Measurements from ENCODE around the gene NCOA7. TPM values are rescaled to one million over a fixed set of nuclear protein-coding genes. Genes with fewer than 3 reads are reported as not detected.
A peak's percentile ranks its signal among the peaks of the same experiment; 100 is the strongest.

Gene NCOA7
- total and polyA plus RNA-seq, 8 donors, result 7.4 to 66.7 (median 14.1) TPM

- Histone ChIP-seq H3K36me3 (no peaks in the 10 kb centered on the region), H3K4me1 (peaks cover 5 to 27% (median 19%) of the 10 kb centered on the region in 3 donors), H3K4me3 (peak overlapping the region in 2 of 4 donors; percentile 79 to 88), H3K27me3 (no peaks in the 10 kb centered on the region), H3K9me3 (no peaks in the 10 kb centered on the region), H3K27ac (peak overlapping the region in 3 of 4 donors; percentile 87 to 95 (median 93))
- intact Hi-C loops (cut with DNase I), result no loop called here
- FAIRE-seq (no peak), ATAC-seq (no peak), DNase-seq (no peak)
- peak in 1 of 4 donors; percentile 14 for TF ChIP-seq CTCF (IDR thresholded peaks at IDR 0.05)
Measured at GRCh38 chr6:125791820-125792165, 1.0 kb downstream of the NCOA7 start.

DNA sequence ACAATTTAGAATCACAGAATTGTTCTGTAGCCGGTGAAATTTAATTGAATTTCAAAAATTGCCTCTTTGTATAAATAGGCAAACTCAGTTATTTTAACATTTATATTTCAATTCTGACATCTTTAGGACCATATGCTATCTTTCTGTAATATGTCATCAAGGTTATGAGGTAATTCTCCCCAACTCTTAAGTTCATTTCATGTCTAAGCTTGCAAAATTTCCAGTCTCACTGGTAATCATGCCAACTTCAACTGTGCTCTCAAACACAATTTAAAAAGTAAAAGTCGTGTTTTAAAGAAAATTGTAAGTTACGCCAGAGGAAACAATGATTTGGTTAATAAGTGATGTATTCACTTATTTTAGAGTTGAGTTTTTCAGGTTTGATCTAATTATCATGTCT is 1.4 kb downstream of the NCOA7 start:
- no peak for TF ChIP-seq CTCF (IDR thresholded peaks at IDR 0.05)
- Histone ChIP-seq H3K27ac (peak overlapping the region in 2 of 4 donors; percentile 93 to 95), H3K4me1 (peaks cover 5 to 27% (median 19%) of the 10 kb centered on the region in 3 donors), H3K36me3 (no peaks in the 10 kb centered on the region), H3K4me3 (peak overlapping the region in 1 of 4 donors; percentile 88), H3K9me3 (no peaks in the 10 kb centered on the region), H3K27me3 (no peaks in the 10 kb centered on the region)
- FAIRE-seq (no peak), ATAC-seq (no peak), DNase-seq (no peak)
- intact Hi-C loops (cut with DNase I), result no loop called here
- whole genome bisulfite sequencing, 2 donors, result 49 to 53% methylated on average over 3 of the region's 3 CpGs

DNA sequence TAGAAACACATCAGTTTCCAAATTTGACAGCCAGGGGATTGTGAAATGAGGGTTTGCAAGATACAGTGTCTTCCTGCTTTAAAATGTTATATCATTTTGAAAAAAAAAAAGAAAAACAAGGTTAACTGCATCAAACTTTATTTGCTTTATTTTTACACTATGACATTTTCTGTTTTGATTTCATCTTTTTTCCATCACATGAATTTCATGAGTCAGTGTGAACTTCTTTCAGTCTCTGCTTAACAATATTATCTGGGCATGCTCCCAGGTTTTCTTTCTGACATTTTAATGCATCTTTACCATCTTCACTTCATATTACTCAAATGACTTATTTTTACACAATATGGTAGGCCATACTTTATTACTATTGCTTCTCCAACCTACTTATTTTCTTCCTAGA is 1.9 kb downstream of the NCOA7 start:
- H3K36me3 ChIP-seq, result no peaks in the 10 kb centered on the region
- no peaks in the 10 kb centered on the region for H3K27me3 ChIP-seq
- H3K27ac ChIP-seq, result peak overlapping the region in 2 of 4 donors; percentile 93 to 95
- peaks cover 5 to 30% (median 19%) of the 10 kb centered on the region in 3 donors for H3K4me1 ChIP-seq
- intact Hi-C loops (cut with DNase I), result no loop called here
- DNase-seq, result no peak
- H3K9me3 ChIP-seq, result no peaks in the 10 kb centered on the region
- ATAC-seq, result no peak
- H3K4me3 ChIP-seq, result no peak overlapping the region
- TF ChIP-seq CTCF (IDR thresholded peaks at IDR 0.05), result no peak
- FAIRE-seq, result no peak

DNA sequence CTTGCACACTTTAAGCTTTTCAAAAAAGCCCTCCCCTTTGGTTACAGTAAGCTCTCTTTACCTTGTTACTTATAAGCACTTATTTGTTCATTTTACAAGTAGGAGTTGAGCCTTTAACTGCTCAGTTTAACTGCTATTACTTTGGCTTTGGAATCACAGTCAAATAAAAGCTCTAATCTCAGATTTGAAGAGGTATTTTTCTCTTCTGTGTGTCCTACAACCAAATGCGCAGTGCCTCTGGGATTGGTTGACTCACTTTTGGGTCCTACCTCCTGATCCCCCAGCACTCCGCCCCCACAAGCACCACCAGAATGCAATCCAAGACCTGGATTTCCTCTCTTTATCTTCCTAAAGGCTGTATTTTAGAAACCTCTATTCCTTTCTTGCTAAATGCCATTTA is 2.5 kb downstream of the NCOA7 start:
- Histone ChIP-seq H3K4me3 (no peak overlapping the region), H3K27ac (peak overlapping the region in 1 of 4 donors; percentile 9), H3K36me3 (no peaks in the 10 kb centered on the region), H3K4me1 (peaks cover 5 to 31% (median 19%) of the 10 kb centered on the region in 3 donors), H3K9me3 (no peaks in the 10 kb centered on the region), H3K27me3 (no peaks in the 10 kb centered on the region)
- intact Hi-C loops (cut with DNase I), result no loop called here
- ATAC-seq (no peak), DNase-seq (no peak), FAIRE-seq (no peak)
- 92 to 94% methylated on average over 2 of the region's 2 CpGs for WGBS, 2 donors
- no peak for TF ChIP-seq CTCF (IDR thresholded peaks at IDR 0.05)

GRCh38 chr6:125793863-125794262 is 3.1 kb downstream of the NCOA7 start:
- no peak for ATAC-seq
- intact Hi-C loops (cut with DNase I), result no loop called here
- no peak for TF ChIP-seq CTCF (IDR thresholded peaks at IDR 0.05)
- Histone ChIP-seq H3K36me3 (no peaks in the 10 kb centered on the region), H3K9me3 (no peaks in the 10 kb centered on the region), H3K27me3 (no peaks in the 10 kb centered on the region), H3K27ac (no peak overlapping the region), H3K4me3 (no peak overlapping the region), H3K4me1 (peaks cover 5 to 31% (median 19%) of the 10 kb centered on the region in 3 donors)
- WGBS, 2 donors, result 77 to 90% methylated on average over 3 of the region's 3 CpGs
- DNase-seq, result no peak
- no peak for FAIRE-seq

All from pancreas (tissue), 10 donors.